ENCODE measurements around the gene SLFN5. TPM values are rescaled to one million over a fixed set of nuclear protein-coding genes. Genes with fewer than 3 reads are reported as not detected.

SLFN5 gene
- total and polyA plus RNA-seq, 2 donors (not counting 1 experiment from before 2014, with no cell fraction given), result 101 to 170 TPM

DNA sequence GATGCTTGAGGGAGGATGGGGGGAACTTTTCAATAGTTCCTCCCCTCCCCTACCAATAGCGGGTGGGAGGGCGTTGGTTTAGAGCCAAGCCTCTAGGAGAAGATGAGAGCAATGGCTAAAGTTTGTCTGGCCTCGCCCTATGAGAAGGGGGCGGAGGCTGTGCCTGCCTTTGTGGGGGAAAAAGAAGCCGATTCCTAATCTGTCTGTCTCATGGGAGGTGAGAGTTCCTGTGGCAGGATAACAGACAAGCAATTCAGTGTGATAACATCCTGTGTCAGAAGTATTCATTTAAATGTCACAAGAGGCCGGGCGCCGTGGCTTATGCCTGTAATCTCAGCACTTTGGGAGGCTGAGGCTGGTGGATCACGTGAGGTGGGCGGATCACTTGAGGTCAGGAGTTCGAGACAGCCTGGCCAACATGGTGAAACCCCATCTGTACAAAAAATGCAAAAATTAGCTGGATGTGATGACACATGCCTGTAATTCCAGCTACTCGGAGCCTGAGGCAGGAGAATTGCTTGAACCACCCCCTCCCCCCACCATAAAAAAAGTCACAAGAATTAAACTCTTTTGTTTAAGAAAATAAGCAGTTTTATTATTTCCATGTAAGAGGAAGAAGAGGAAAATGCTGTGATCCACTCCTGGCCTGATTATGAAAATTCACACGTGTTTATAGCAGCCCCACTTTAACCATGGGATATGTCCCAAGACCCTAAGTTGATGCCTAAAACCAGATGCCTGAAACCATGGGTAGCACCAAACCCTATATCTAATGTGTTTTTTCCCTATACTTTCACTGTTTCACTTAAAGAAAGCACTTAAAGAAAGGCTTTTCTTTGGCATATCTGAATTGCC lies 1.7 kb downstream of the SLFN5 start:
- H3K27ac ChIP-seq (ENCODE audit: insufficient read depth, low read length), result peak overlapping the region; percentile 97

DNA sequence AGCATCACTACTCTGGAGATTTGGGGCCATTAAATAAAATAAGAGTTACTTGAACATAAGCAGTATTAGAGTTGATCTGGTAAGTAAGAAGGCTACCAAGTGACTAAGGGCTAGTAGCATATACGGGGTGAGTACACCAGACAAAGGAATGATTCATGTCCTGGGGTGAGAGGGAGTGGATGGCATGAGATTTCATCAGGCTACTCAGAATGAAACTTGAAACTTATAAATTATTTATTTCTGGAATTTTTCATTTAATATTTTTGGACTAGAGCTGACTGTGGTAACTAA lies 2.3 kb downstream of the SLFN5 start:
- Histone ChIP-seq H3K9ac (ENCODE audit: insufficient read depth, low read length) (peak overlapping the region; percentile 54), H3K27ac (ENCODE audit: insufficient read depth, low read length) (peak overlapping the region; percentile 97), H3K4me3 (replicated peaks in 1 of 4; ENCODE audit: control extremely low read depth in 1 of 4, insufficient read depth in 1 of 4, low read depth in 3 of 4, low read length in 4 of 4) (peak overlapping the region; percentile 85 to 96 (median 91)), H3K79me2 (ENCODE audit: control insufficient read depth, insufficient read depth, low read length) (peaks cover 53% of the 10 kb centered on the region), H2AFZ (ENCODE audit: low read length) (no peak overlapping the region), H3K27me3 (ENCODE audit: control insufficient read depth, insufficient read depth, low read length) (no peaks in the 10 kb centered on the region), H3K4me2 (ENCODE audit: extremely low read depth, insufficient read depth, low read length) (peak overlapping the region; percentile 61), H3K4me1 (ENCODE audit: control insufficient read depth, extremely low read depth, insufficient read depth, low read length) (peaks cover 2% of the 10 kb centered on the region), H4K20me1 (ENCODE audit: control insufficient read depth, extremely low read depth, insufficient read depth, low read length) (no peaks in the 10 kb centered on the region), H3K36me3 (ENCODE audit: control insufficient read depth, insufficient read depth, low read length) (peaks cover 9% of the 10 kb centered on the region), H3K9me3 (ENCODE audit: control insufficient read depth, insufficient read depth, low read depth, low read length) (no peaks in the 10 kb centered on the region)
- no peak for TF ChIP-seq EZH2 (IDR thresholded peaks at IDR 0.05; ENCODE audit: low read length, missing control alignments)
- TF ChIP-seq, protein P1, sequence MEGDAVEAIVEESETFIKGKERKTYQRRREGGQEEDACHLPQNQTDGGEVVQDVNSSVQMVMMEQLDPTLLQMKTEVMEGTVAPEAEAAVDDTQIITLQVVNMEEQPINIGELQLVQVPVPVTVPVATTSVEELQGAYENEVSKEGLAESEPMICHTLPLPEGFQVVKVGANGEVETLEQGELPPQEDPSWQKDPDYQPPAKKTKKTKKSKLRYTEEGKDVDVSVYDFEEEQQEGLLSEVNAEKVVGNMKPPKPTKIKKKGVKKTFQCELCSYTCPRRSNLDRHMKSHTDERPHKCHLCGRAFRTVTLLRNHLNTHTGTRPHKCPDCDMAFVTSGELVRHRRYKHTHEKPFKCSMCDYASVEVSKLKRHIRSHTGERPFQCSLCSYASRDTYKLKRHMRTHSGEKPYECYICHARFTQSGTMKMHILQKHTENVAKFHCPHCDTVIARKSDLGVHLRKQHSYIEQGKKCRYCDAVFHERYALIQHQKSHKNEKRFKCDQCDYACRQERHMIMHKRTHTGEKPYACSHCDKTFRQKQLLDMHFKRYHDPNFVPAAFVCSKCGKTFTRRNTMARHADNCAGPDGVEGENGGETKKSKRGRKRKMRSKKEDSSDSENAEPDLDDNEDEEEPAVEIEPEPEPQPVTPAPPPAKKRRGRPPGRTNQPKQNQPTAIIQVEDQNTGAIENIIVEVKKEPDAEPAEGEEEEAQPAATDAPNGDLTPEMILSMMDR (conservative IDR thresholded peaks at IDR 0.05 in 1 of 2, IDR thresholded peaks at IDR 0.05 in 1 of 2; ENCODE audit: low read depth in 1 of 2, low read length in 2 of 2), result no peak
- peak; percentile 91 to 97 for DNase-seq (ENCODE audit: low read depth in 2 of 2)

More for the DNA sequence above, 1.7 kb downstream of the SLFN5 start:
- H3K9me3 ChIP-seq (ENCODE audit: control insufficient read depth, insufficient read depth, low read depth, low read length), result no peaks in the 10 kb centered on the region
- no peaks in the 10 kb centered on the region for H4K20me1 ChIP-seq (ENCODE audit: control insufficient read depth, extremely low read depth, insufficient read depth, low read length)
- H3K9ac ChIP-seq (ENCODE audit: insufficient read depth, low read length), result peak overlapping the region; percentile 54
- TF ChIP-seq EZH2 (IDR thresholded peaks at IDR 0.05; ENCODE audit: low read length, missing control alignments), result no peak
- TF ChIP-seq, protein P1 (conservative IDR thresholded peaks at IDR 0.05 in 1 of 2, IDR thresholded peaks at IDR 0.05 in 1 of 2; ENCODE audit: low read depth in 1 of 2, low read length in 2 of 2), result no peak
- peaks cover 9% of the 10 kb centered on the region for H3K36me3 ChIP-seq (ENCODE audit: control insufficient read depth, insufficient read depth, low read length)
- peak overlapping the region; percentile 61 for H3K4me2 ChIP-seq (ENCODE audit: extremely low read depth, insufficient read depth, low read length)
- no peak overlapping the region for H2AFZ ChIP-seq (ENCODE audit: low read length)
- H3K79me2 ChIP-seq (ENCODE audit: control insufficient read depth, insufficient read depth, low read length), result peaks cover 49% of the 10 kb centered on the region
- peak; percentile 73 to 92 for DNase-seq (ENCODE audit: low read depth in 2 of 2)
- no peaks in the 10 kb centered on the region for H3K27me3 ChIP-seq (ENCODE audit: control insufficient read depth, insufficient read depth, low read length)
- H3K4me3 ChIP-seq (replicated peaks in 1 of 4; ENCODE audit: control extremely low read depth in 1 of 4, insufficient read depth in 1 of 4, low read depth in 3 of 4, low read length in 4 of 4), result peak overlapping the region; percentile 85 to 96 (median 91)
- H3K4me1 ChIP-seq (ENCODE audit: control insufficient read depth, extremely low read depth, insufficient read depth, low read length), result peaks cover 2% of the 10 kb centered on the region

DNA sequence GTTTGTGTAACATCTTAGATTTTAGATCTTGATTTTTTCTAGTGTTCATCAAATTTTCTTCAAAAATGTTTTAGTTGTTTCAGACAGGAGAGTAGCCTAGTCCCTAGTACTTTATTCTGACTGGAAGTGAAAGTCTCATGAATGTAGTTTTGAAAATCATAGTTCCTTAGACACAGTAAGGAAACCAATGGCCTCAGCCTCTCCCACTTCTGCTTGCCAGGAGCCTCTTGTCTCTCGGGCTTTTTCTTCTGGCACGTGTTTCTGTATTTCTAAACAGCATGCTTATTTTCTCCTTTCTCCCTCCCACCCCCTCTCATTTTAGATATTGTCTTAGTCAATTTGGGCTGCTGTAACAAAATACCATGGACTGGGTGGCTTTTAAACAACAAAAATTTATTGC lies 9.8 kb downstream of the SLFN5 start:
- no peaks in the 10 kb centered on the region for H4K20me1 ChIP-seq (ENCODE audit: control insufficient read depth, extremely low read depth, insufficient read depth, low read length)

More for the DNA sequence above, 9.8 kb downstream of the SLFN5 start:
- TF ChIP-seq EZH2 (IDR thresholded peaks at IDR 0.05; ENCODE audit: low read length, missing control alignments), result no peak
- TF ChIP-seq, protein P1 (conservative IDR thresholded peaks at IDR 0.05 in 1 of 2, IDR thresholded peaks at IDR 0.05 in 1 of 2; ENCODE audit: low read depth in 1 of 2, low read length in 2 of 2), result no peak
- peak in 1 of 2 donors; percentile 39 for DNase-seq (ENCODE audit: low read depth in 2 of 2)
- H3K79me2 ChIP-seq (ENCODE audit: control insufficient read depth, insufficient read depth, low read length), result peaks cover 51% of the 10 kb centered on the region
- peaks cover 11% of the 10 kb centered on the region for H3K4me1 ChIP-seq (ENCODE audit: control insufficient read depth, extremely low read depth, insufficient read depth, low read length)
- H3K9ac ChIP-seq (ENCODE audit: insufficient read depth, low read length), result no peak overlapping the region
- no peak overlapping the region for H2AFZ ChIP-seq (ENCODE audit: low read length)
- no peak overlapping the region for H3K4me3 ChIP-seq (replicated peaks in 1 of 4; ENCODE audit: control extremely low read depth in 1 of 4, insufficient read depth in 1 of 4, low read depth in 3 of 4, low read length in 4 of 4)
- H3K36me3 ChIP-seq (ENCODE audit: control insufficient read depth, insufficient read depth, low read length), result peaks cover 6% of the 10 kb centered on the region
- no peaks in the 10 kb centered on the region for H3K9me3 ChIP-seq (ENCODE audit: control insufficient read depth, insufficient read depth, low read depth, low read length)
- H3K4me2 ChIP-seq (ENCODE audit: extremely low read depth, insufficient read depth, low read length), result no peak overlapping the region
- H3K27me3 ChIP-seq (ENCODE audit: control insufficient read depth, insufficient read depth, low read length), result no peaks in the 10 kb centered on the region
- H3K27ac ChIP-seq (ENCODE audit: insufficient read depth, low read length), result no peak overlapping the region
